Astrocyte of the spinal cord (primary cell): ENCODE results near the gene TACC3.

Experiments
- DNase-seq: peaks from one replicate; pipeline ENCODE4 v3.0.0; 2011; ENCODE audit warnings: low read depth, low spot score
- H3K4me3 ChIP-seq: 2 replicates; pipeline ENCODE4 v1.5.1; 2011; ENCODE audit warnings: low read depth, mild to moderate bottlenecking, low read length, moderate library complexity
- CTCF ChIP-seq: IDR thresholded peaks from 2 replicates; pipeline ENCODE4 v1.5.1; 2012; ENCODE audit warnings: low read depth, mild to moderate bottlenecking, low read length, inconsistent platforms
- in situ Hi-C: cut with HindIII; loops from 2 replicates; pipeline ENCODE4 v1.10.0; 2017; ENCODE audit warnings: low sequenced_read_pairs

The TACC3 gene

GRCh38 chr4:1718095-1718850, 3.0 kb upstream of the TACC3 start:
- no peak for TF ChIP-seq CTCF
- H3K4me3 ChIP-seq, result no peak overlapping the region
- in situ Hi-C loops, result no loop called here
- DNase-seq, result no peak

- peak overlapping the region; percentile 58 for H3K4me3 ChIP-seq
- TF ChIP-seq CTCF, result no peak
- DNase-seq, result peak; percentile 30
- in situ Hi-C loops, result no loop called here
Observed at GRCh38 chr4:1720163-1720983, 948 bp upstream of the TACC3 start.

- no peak for DNase-seq
- TF ChIP-seq CTCF, result no peak
- peak overlapping the region; percentile 62 for H3K4me3 ChIP-seq
- in situ Hi-C loops, result no loop called here
Observed at GRCh38 chr4:1721666-1722550, 587 bp downstream of the TACC3 start.

- in situ Hi-C loops, result no loop called here
- H3K4me3 ChIP-seq, result peak overlapping the region; percentile 62
- TF ChIP-seq CTCF, result peak; percentile 3
- no peak for DNase-seq
Observed at GRCh38 chr4:1722551-1723118, 1.3 kb downstream of the TACC3 start.

DNA sequence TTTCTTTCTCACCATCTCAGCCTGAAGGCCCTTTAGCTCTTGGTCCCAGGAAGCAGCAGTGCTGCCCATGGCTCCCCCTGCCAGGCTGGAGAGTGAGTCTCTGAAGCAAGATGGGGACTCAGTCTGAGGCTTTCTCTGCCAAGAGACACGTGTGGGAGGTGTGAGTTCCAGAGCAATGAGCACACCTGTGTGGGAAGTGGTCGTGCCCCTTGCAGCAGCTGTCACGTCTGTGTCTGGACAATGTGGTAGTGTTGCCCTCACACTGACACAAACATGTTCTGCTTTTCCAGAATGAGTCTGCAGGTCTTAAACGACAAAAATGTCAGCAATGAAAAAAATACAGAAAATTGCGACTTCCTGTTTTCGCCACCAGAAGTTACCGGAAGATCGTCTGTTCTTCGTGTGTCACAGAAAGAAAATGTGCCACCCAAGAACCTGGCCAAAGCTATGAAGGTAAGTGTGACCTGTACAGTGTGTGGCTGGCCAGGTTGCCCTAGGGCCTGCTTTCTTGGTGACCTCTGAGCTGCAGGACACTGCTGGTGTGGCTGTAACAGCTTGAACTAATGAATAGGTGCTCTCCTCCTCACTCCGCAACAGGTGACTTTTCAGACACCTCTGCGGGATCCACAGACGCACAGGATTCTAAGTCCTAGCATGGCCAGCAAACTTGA, 1.9 kb downstream of the TACC3 start:
- no peak for DNase-seq
- H3K4me3 ChIP-seq, result no peak overlapping the region
- TF ChIP-seq CTCF, result no peak
- in situ Hi-C loops, result no loop called here
